Amniotic epithelial cell (primary cell): ENCODE data around the gene EYS.
"Not testable (repeated sequence)": the region's sequence is repeated elsewhere in the genome, so short reads cannot be mapped to it uniquely, and the experiment has no call there.

ENCODE experiments used
- DNase-seq: peaks from one replicate; pipeline ENCODE4 v3.0.0-alpha.2; 2010; ENCODE audit warnings: low read depth

EYS gene

DNA sequence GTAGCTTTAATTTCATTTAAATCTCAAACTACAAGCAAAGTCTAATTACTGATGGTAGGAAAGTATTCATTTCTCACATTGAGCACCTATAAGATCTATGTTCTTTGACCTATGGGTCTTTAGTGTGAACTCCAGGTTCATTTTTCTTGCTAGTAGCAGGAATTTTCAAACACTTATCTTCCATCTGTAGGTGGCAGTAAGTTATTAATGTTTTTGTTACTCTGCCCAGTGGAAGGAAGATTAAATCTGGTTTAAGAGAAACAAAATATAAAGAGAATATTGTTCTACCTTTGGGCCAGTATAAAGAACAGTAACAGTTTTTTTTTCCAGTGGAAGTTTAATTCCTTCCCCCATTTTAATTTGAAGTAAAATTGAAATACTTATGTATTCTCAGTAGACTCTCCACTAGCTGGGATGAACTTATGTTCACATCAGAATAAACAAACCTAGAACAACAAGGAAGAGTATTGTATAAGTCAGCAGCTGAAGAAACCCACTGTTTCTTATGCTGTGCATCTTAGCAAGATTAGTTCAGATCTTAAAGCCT lies 1743.2 kb downstream of the EYS start:
- no peak for DNase-seq

DNA sequence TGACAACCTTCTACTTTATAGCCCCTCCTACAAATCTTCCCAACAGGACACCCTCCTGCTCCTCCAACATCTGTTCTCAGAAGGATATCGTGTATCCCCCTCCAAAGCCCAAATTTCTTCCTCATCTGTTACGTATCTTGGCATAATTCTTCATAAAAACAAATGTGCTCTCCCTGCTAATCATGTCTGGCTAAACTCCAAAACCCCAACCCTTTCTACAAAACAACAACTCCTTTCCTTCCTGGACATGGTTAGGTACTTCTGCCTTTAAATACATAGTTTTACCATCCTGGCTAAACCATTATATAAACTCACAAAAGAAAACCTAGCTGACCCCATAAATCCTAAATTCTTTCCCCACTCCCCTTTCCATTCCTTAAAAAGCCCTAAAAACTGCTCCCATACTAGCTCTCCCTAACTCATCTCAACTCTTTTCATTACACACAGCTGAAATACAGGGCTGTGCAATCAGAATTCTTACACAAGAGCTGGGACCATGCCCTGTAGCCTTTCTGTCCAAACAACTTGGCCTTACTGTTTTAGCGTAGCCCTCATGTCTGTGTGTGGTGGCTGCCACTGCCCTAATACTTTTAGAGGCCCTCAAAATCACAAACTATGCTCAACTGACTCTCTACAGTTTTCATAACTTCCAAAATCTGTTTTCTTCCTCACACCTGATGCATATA lies 1753.5 kb downstream of the EYS start:
- not testable (repeated sequence) for DNase-seq

DNA sequence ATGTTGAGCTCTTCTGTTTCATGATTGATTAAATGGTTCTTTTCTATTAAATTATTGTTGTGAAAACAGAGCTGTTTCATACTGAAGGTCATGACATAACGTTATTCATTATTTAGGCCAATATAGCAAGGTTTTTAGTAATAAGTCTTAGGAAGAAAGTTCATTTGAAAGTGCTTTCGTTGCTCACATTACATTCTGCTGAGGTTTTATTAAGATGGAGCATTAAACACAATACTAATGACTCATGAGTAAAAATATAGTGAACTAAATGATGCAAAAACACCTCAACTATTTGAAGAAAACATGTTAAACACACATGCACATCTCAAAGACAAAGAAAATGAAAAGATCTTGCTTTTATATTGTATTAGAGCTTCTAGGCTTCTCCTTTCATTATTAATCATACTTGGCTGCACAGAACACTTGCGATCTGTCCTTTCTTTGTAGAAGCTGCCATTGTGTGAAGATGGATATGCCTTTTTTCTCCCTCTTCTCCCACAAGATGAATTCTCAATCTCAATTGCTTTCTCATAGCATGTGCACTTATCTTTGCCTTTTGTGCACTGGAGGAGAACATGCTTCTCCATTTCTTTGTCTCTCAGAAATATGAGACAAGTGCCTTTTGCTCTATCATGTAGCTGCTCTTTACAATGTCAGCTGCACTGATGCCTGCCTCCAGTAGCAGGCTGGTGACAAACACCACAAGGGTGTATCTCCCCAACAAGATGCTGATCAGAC lies 1759.1 kb downstream of the EYS start:
- no peak for DNase-seq

DNA sequence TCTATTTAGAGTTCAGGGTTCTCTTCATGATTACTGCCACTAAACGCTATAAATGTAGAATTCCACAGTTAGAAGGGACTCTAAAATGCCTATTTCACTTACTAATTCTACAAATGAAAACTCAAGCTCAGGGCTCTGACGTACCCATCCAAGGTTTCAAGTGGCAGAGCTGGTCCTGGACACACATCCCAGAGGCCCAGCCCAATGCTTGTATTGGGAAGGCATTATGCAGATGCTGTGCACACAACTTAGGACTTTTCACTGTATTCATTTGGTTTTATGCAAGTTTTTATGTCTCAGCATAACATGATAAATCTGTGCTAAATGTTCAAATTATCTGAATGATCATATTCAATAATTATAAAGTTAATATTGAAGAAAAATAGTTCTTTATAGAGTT lies 1761.0 kb downstream of the EYS start:
- no peak for DNase-seq

DNA sequence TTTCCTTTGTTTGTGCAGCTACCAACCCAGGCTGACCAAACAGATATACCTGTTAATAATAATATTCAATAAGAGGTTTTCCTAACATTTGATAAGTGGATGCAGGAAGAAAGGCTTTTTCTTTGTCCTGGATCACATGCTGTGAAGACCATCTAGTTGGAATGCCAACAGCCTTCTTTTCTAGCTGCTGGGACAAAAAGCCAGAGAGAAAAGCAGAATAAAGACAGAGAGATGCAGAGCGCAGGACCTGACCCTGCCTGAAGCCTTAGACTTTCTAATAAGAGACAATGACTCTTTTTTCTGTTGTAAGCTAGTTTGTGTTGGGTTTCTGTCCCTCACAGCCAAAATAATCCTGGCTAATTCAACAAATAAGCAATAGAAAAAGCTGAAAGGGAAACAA lies 1763.2 kb downstream of the EYS start:
- DNase-seq, result no peak

DNA sequence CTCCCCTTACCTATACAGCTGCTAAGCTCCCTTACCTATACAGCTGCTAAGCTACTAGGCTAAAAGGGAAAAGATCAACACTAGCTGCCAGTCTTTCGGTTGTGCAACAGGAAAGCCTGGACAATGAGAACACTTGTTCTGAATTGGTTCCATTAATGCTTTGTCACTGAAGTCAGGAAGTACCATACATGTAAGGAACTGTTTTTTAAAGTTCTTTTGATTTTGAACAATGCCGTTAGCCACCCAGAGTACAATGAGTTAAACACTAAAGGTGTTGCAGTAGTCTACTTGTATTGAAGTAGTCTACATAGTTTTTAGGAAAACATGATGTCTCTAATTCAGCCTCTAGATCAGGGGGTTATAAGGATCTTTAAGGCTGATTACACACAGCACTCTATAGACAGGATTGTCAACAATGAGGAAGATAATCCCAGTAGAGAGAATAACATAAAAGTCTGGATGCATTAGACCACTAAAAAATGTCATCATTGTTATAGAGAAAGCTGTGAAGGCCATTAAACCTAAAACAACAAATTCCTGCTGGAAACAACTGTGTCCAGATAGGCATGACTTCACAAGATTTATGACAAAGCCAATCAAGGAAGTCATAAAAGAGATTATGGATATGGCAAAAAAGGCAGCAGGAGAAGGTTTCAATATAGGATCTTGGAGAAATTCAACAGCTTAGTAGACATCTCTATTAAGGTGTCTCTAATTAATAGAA lies 1765.1 kb downstream of the EYS start:
- DNase-seq, result no peak

DNA sequence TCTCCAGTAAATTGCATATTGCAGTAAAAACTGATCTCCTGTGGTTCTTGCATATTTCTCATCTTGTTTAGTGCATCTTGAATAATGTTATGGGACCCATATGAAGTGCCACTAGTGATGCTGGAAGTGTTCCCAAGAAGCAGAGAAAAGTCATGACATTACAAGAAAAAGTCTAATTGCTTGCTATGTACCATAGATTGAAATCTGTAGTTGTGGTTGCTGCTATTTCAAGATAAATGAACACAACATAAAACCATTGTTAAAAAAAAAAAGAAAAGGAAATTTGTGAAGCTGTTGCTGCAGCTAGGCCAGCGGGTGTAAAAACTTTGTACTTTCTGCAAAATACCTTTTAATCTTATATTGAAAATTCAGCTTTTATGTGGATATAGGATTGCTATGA lies 1767.0 kb downstream of the EYS start:
- no peak for DNase-seq

DNA sequence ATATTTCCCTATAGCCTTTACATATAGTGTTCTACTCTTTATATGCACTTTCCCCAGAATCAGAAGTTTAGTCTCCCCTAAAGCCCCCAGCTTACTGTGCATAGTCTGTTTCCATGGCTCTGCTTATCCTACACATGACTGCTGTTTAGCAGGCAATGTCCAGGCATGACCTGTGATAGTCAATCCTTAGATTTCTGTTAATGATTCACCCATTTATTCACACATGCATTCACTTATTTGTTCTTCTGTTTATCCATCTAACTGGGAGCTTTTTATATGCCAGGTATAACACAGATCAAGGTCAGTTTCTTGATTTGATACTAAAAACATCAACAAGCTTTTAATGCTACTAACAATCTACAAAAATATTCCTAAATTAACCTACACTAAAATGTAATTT lies 1770.6 kb downstream of the EYS start:
- no peak for DNase-seq

DNA sequence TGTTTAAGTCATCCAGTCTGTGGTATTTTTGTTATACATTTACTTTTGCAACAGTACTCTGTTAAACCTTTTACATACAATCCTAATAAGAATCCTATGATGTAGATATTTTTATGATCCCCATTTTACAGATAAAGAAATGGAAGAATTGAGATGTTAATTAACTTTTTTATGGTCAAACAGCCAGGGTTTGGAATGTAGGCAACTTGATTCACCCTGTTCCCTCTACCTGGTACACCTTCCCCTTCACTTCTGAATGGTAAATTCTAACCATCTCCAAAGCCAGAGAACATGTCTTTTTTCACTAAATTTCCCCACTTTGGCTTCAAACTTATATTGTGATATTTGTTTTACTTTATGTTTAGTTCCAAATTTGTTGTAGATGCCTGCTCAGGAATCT lies 1771.3 kb downstream of the EYS start:
- DNase-seq, result no peak

DNA sequence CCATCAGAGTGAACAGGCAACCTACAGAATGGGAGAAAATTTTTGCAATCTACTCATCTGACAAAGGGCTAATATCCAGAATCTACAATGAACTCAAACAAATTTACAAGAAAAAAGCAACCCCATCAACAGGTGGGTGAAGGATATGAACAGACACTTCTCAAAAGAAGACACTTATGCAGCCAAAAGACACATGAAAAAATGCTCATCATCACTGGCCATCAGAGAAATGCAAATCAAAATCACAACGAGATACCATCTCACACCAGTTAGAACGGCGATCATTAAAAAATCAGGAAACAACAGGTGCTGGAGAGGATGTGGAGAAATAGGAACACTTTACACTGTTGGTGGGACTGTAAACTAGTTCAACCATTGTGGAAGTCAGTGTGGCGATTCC lies 1773.1 kb downstream of the EYS start:
- not testable (repeated sequence) for DNase-seq

DNA sequence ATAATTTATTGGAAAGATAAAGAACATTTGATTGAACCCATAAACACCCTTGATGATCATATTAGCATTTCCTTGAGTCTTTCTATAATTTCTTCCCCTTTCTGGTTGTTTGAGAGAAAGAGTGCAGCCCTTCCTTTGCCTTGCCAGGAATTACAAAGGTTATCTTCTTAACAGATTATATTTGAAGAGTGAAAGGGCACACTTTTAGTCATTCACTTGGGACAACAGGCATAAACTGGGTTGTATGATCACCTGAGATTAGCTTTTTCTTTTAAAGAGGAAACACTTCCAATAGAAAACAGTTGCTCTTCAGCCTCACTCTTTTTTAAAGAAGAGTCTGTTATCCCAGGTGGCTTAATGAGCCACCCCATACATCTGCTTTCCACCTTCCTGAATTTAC lies 1776.2 kb downstream of the EYS start:
- DNase-seq, result no peak

DNA sequence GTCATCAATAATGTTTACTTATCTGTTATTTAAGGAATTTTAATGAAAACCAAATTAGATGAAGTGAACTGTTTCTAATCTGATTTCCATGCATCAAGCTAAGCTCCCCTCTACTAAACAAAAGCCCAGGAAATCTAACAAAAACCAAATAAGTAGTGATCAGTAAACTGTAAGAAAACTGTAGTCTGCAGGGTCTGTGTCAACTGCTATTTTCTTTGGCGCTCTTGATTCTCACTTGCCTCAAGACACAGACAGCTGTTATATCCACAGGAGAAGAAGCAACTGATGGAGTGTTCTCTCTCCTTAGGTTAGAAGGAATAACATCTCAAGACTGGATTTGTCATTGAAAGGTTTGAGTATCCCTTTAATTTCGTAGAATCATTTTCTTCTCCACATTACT lies 1777.9 kb downstream of the EYS start:
- no peak for DNase-seq

DNA sequence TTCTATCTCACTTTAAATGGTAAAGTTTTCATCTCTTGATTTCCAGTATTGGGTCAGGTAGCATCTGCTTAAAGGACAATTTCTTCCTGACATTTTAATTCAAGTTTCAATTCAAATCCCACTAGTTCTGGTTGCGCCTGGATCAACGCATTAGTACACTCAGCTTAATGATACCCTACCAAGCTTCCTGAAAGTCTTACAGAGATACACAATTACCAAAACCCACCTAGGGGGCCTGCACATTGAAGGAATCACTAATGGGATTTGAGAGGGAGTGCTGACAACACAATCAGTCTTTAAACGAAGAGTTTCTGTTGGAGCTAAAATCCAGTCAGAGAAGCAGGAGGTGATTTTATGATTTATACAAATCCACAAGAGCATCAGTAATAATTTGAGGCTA lies 1778.4 kb downstream of the EYS start:
- DNase-seq, result no peak

DNA sequence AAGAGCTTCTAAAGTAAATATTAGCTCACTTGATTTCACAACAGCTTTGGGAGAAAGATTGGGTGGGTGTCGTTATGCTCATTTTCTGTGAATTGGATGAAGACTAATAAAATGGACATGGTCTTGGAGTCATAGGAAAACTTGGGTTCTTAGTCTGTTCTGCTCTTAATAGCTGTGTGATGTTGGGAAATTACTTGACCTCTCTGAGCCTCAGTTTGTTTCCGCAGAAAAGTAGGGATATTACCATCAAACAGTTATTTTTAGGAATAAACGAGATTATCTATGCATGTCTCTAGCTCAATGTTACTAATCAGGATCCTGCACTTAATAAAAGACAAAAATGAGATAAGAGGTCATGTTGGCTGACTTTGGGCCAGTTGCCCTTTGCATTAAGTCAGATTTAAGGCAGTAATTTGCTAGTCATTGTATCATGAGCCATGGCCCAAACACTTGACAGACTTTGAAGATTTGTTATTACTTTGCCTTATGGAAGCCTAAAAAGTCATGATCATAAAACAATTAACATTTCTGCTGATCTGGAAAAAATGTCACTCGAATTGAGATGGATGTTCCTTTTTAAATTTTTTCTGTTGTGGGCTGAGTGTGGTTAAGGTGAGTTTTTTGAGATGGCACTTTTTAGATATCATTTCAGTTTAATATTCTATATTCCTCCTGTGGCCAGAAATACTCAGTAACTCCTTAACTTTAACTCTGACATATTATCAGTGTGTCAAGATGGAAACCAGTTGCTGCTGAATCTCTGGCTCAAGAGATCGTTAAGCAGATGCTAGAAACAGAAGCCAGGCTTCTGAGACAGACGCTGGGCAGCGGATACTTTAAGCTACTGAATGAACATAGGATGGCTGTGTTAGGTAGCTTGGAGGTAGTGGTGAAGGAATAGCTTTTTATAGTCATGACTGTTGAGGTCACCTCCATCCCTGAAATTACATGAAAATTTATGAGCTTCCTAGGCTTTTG lies 1779.8 kb downstream of the EYS start:
- no peak for DNase-seq

DNA sequence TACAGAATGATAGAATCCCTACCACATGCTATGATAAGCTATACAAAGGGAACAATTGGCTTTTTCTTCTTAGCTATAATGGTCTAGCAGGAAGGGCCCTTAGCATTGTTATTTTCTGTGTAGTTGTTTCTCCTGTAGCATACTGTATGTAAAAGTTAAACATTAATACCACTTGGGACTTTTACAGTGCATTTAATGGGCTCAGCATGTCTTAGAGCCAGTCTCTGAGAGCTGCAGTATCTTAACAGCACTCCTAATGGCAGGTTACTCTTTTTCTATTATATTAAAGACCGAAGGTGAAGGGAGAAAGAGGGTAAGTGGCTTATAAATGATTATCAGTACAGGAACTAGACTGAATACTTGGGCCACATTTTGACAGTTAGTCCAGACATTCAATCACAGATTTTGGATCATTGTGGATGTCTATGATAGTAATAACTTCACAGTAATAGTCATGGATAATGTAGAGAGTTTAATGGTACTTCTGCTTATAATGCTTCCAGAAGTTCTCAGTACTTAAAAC lies 1780.7 kb downstream of the EYS start:
- no peak for DNase-seq

DNA sequence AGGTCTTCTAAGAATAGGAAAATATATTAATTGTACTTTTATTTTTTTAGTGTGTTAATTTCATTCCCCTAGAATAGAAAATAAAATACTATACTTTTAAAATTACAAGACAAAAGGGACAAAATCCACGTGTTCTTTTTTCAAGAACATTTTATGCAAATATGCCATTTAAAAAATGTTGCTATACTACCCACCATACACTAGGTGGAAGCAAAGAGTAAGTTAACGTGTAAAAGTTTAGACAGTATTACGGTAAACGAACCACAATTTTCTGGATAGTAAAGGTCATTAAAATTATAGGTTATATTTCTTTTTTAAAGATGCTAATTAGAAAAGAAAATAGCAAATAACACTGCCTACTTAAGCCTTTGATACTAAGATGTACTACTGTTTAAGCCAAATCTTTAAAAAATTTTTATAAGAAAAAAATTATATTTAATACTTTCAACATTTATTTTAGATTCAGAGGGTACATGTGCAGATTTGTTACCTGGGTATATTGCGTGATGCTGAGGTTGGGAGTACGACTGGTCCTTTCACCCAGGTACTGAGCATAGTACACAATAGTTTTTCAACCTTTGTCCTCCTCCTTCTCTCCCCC lies 1783.8 kb downstream of the EYS start:
- peak; percentile 41 for DNase-seq

DNA sequence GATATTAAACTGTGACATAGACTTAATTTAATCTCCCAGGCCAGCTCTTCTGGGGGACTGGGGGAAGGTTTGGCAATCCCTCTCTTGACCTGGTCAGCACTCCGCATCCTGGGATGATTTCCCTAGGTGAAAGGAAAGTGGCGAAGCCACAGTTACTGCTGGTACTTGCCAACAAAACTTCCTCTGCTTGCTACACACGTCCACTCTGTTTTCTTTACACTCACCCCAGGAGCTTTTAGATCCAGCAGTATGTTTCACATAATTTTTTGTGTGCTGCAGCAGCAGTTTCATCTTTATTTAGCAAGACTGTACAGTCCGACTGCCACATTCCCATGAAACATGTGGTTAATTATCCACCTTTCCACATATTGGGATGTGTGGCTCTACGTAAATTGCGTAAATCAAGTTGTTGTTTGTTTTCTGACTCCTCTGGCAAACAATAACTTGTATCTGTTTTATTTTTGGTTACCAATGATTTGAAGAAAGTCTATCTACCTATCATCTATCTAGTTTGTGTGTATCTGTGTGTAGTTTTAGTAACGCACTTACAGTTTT lies 1787.4 kb downstream of the EYS start:
- DNase-seq, result no peak

DNA sequence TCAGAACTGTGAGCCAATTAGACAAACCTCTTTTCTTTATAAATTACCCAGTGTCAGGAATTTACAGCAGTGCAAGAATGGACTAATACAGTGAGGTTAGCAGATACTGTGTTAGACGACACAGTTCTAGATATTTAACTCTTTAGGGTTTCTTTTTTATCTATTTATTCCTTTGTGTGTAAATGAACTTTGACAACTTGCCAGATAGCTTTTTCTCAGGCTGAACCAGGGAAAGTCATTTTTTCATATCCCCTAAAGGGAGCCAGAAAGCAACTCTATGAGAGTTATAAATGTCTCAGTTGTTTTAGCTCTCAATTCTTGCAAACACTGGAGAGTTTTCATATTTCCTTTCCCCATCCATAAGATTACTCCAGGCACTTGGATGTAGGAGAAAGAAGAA lies 1794.1 kb downstream of the EYS start:
- no peak for DNase-seq

DNA sequence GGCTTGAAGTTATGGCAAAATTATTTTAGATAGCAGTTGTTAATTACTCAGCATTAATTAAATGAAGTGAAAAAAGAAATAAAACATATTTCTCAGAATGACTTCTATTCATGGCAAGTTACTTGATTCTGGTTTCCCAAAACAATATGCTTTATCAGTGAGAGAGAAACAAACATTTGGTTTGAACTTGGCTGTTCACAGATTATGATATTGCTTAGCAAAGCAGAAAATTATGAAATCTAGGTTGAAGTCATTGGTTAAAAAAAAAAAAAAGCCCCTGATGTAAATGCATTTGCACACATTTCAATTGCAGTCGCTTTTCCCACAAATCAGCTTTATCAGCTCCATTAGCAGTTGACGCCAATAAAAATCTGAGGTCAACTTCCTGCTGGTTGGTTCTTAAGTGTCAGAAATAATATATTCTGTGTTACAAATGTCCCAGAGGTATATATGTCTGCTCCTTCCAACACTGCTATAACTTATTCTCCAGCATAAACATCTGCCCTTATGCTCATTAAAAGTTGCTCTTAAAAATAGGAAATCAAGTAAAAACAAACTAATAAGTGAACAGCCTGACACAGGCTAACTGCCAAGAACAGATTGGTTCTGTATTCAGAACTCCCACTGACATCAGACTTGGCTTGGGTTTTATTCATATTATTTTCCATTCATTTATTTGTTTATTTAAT lies 1796.0 kb downstream of the EYS start:
- no peak for DNase-seq

DNA sequence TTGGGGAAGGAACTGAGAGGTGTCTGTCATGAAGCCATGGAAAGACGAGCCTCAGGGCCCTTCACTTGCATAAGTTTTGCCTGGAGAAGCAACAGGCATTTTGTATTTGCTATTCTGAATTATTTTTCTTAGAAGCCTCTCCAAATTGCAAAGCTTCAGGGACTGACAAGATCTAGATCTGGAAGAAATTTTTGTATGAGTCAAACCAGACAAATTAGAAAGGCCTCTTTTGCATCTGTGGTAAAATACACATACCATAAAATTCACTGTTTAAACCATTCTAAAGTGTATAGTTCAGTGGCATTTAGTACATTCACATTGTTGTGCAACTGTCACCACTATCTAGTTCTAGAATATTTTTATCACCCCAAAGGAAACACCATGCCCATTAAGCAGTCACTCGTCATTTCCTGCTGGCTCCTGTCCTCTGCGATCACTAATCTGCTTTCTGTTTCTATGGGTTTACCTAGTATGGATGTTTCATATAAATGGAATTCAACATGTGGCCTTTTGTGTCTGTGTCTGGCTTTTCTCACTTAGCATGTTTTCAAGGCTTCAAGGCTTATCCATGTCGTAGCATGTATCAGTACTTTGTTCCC lies 1802.3 kb downstream of the EYS start:
- peak; percentile 96 for DNase-seq
